Caco-2 (cell line): ENCODE measurements around the gene CHRNA3. TPM values are rescaled to one million over a fixed set of nuclear protein-coding genes. Genes with fewer than 3 reads are reported as not detected.

Experiments
- BruUV-seq: library from RNA; stranded (reverse); fragments of 400-500 nt; replicated peaks from 2 replicates; lab custom pipeline; 2021; lab: Mats Ljungman, UMichigan
- CTCF ChIA-PET: fragments of 300-600 bp; sonication (Branson Sonifier 250); formaldehyde crosslinking; loops from one replicate; lab custom pipeline; 2022; ENCODE audit warnings: antibody characterized with exemption; lab: Charles Lee
- POLR2A ChIA-PET: fragments of 300-600 bp; sonication (Branson Sonifier 250); formaldehyde crosslinking; loops from one replicate; lab custom pipeline; 2022; ENCODE audit warnings: antibody characterized with exemption; lab: Charles Lee
- DNase-seq, 2 experiments: peaks; one replicate each; pipeline versions ENCODE4 v3.0.0 to v3.0.0-alpha.2; 2020 to 2022
- H3K27me3 ChIP-seq: replicated peaks from 2 replicates; pipeline ENCODE4 v1.6.0; 2011; ENCODE audit warnings: low read length; ENCODE audit not compliant: control insufficient read depth, insufficient read depth
- H3K36me3 ChIP-seq: 2 replicates; pipeline ENCODE4 v1.5.1; 2011; ENCODE audit warnings: low read length; ENCODE audit not compliant: control insufficient read depth, insufficient read depth
- H3K4me1 ChIP-seq: fragments of 250-450 bp; sonication (Bioruptor Pico); 2 replicates; pipeline ENCODE4 v1.5.1; 2020; ENCODE audit warnings: mild to moderate bottlenecking
- H3K4me3 ChIP-seq: 2 replicates; pipeline ENCODE4 v1.5.1; 2011; ENCODE audit warnings: low read depth, mild to moderate bottlenecking, control low read depth, low read length
- H3K9me3 ChIP-seq: fragments of 250-450 bp; sonication (Bioruptor Pico); 2 replicates; pipeline ENCODE4 v1.5.1; 2020; ENCODE audit warnings: mild to moderate bottlenecking, moderate library complexity
- H3K27ac Mint-ChIP-seq: one replicate; pipeline ENCODE4 v1.8.0; 2022; ENCODE audit warnings: mixed read lengths; ENCODE audit not compliant: unreplicated experiment
- H3K27me3 Mint-ChIP-seq: one replicate; pipeline ENCODE4 v1.8.0; 2022; ENCODE audit warnings: mixed read lengths; ENCODE audit not compliant: insufficient read depth, unreplicated experiment
- H3K36me3 Mint-ChIP-seq: one replicate; pipeline ENCODE4 v1.8.0; 2022; ENCODE audit warnings: mild to moderate bottlenecking, mixed read lengths; ENCODE audit not compliant: insufficient read depth, unreplicated experiment
- H3K4me1 Mint-ChIP-seq: one replicate; pipeline ENCODE4 v1.8.0; 2022; ENCODE audit warnings: low read depth, mixed read lengths; ENCODE audit not compliant: unreplicated experiment
- H3K4me3 Mint-ChIP-seq: one replicate; pipeline ENCODE4 v1.8.0; 2022; ENCODE audit warnings: mild to moderate bottlenecking, moderate library complexity, mixed read lengths; ENCODE audit not compliant: unreplicated experiment
- H3K9me3 Mint-ChIP-seq: one replicate; pipeline ENCODE4 v1.8.0; 2022; ENCODE audit warnings: mixed read lengths; ENCODE audit not compliant: unreplicated experiment
- intact Hi-C: fragments of 100-400 bp; cut with micrococcal nuclease; formaldehyde crosslinking; loops from one replicate; pipeline ENCODE4 v1.10.0; 2022; ENCODE audit not compliant: unreplicated experiment
- total RNA-seq: library from RNA; stranded (reverse); gene quantifications from 2 replicates; pipeline ENCODE4 v1.2.3, GENCODE V29; 2022
- TF ChIP-seq, protein P1 (sequence below), 2 experiments: fragments of 200-600 bp in 1 of 2; IDR thresholded peaks; 1 replicate in 1 of 2; 2 replicates in 1 of 2; pipeline versions ENCODE4 v1.5.1 to v1.8.0; 2011 to 2022; ENCODE audit warnings: antibody characterized with exemption in 1 of 2, control low read depth in 1 of 2, inconsistent platforms in 1 of 2, low read depth in 1 of 2, low read length in 1 of 2, mild to moderate bottlenecking in 1 of 2, moderate library complexity in 1 of 2; ENCODE audit not compliant: insufficient read depth in 1 of 2, severe bottlenecking in 1 of 2, unreplicated experiment in 1 of 2

CHRNA3 gene
- total RNA-seq, 1 experiment from 2014 or later, result not detected

- intact Hi-C loops, result no loop called here
- H3K4me3 Mint-ChIP-seq, result no peak overlapping the region
- H3K9me3 Mint-ChIP-seq, result no peaks in the 10 kb centered on the region
- CTCF ChIA-PET, result no interaction called here
- DNase-seq, result no peak
- Histone ChIP-seq H3K4me1 (no peaks in the 10 kb centered on the region), H3K9me3 (no peaks in the 10 kb centered on the region), H3K36me3 (no peaks in the 10 kb centered on the region), H3K27me3 (no peaks in the 10 kb centered on the region; the same call in 1 of the 2 replicates), H3K4me3 (no peak overlapping the region)
- POLR2A ChIA-PET, result no interaction called here
- no peaks in the 10 kb centered on the region for H3K4me1 Mint-ChIP-seq
- no peak overlapping the region for H3K27ac Mint-ChIP-seq
- H3K27me3 Mint-ChIP-seq, result peaks cover 15% of the 10 kb centered on the region
- TF ChIP-seq, protein P1, sequence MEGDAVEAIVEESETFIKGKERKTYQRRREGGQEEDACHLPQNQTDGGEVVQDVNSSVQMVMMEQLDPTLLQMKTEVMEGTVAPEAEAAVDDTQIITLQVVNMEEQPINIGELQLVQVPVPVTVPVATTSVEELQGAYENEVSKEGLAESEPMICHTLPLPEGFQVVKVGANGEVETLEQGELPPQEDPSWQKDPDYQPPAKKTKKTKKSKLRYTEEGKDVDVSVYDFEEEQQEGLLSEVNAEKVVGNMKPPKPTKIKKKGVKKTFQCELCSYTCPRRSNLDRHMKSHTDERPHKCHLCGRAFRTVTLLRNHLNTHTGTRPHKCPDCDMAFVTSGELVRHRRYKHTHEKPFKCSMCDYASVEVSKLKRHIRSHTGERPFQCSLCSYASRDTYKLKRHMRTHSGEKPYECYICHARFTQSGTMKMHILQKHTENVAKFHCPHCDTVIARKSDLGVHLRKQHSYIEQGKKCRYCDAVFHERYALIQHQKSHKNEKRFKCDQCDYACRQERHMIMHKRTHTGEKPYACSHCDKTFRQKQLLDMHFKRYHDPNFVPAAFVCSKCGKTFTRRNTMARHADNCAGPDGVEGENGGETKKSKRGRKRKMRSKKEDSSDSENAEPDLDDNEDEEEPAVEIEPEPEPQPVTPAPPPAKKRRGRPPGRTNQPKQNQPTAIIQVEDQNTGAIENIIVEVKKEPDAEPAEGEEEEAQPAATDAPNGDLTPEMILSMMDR (IDR thresholded peaks at IDR 0.05; ENCODE audit: insufficient read depth in 1 of 2, low read depth in 1 of 2, low read length in 1 of 2, severe bottlenecking in 1 of 2, unreplicated experiment in 1 of 2), result no peak
- H3K36me3 Mint-ChIP-seq, result no peaks in the 10 kb centered on the region
- no TSS peak for BruUV-seq
Measured at GRCh38 chr15:78666010-78666409, 45.2 kb upstream of the CHRNA3 start.

DNA sequence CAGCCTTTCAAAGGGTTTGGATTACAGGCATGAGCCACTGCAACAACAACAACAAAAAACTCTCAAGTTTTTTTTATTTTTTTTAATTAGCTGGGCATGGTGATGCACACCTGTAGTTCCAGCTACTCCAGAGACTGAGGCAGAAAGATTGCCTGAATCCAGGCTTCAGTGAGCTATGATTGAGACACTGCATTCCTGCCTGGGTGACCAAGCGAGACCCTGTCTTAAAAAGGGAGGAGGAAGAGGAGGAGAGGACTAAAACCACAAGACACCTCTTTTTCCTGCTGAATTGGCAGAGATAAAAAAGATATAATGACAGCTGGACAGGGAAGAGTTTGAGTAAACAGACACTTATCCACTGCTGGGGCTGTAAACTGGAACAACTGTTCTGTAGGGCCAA, 42.9 kb upstream of the CHRNA3 start:
- POLR2A ChIA-PET, result no interaction called here
- Mint-ChIP-seq H3K4me3 (no peak overlapping the region), H3K27ac (no peak overlapping the region), H3K4me1 (no peaks in the 10 kb centered on the region), H3K9me3 (no peaks in the 10 kb centered on the region), H3K27me3 (peaks cover 15% of the 10 kb centered on the region), H3K36me3 (no peaks in the 10 kb centered on the region)
- intact Hi-C loops, result no loop called here
- H3K4me3 ChIP-seq, result no peak overlapping the region
- no peaks in the 10 kb centered on the region for H3K4me1 ChIP-seq
- H3K9me3 ChIP-seq, result no peaks in the 10 kb centered on the region
- no peaks in the 10 kb centered on the region; the same call in 1 of the 2 replicates for H3K27me3 ChIP-seq
- no peak for DNase-seq
- no peaks in the 10 kb centered on the region for H3K36me3 ChIP-seq
- CTCF ChIA-PET, result no interaction called here
- TF ChIP-seq, protein P1 (IDR thresholded peaks at IDR 0.05; ENCODE audit: insufficient read depth in 1 of 2, low read depth in 1 of 2, low read length in 1 of 2, severe bottlenecking in 1 of 2, unreplicated experiment in 1 of 2), result no peak
- BruUV-seq, result no TSS peak

DNA sequence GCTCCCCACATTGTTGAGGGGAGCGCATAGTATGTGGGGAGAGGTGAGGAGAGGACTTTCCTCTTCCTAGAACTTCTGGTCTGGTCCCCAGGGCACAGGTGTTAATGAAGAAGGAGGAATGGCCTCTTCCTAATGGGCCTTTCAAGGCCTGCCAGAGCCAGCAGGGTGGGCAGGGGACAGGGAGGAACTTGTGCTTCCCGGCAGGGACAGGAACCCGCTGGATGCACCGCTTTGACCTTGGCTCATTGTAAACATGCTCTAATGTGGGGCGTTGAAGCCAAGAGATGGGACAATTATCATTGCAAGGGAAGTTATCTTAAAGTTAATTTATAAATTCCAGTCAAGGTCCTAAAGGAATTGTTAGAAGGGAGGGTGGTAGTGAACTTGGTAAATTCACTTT, 41.2 kb upstream of the CHRNA3 start:
- Histone ChIP-seq H3K4me3 (no peak overlapping the region), H3K36me3 (no peaks in the 10 kb centered on the region), H3K9me3 (no peaks in the 10 kb centered on the region), H3K27me3 (no peaks in the 10 kb centered on the region), H3K4me1 (no peaks in the 10 kb centered on the region)
- intact Hi-C loops, result no loop called here
- TF ChIP-seq, protein P1 (IDR thresholded peaks at IDR 0.05; ENCODE audit: insufficient read depth in 1 of 2, low read depth in 1 of 2, low read length in 1 of 2, severe bottlenecking in 1 of 2, unreplicated experiment in 1 of 2), result no peak
- no peak for DNase-seq
- no peaks in the 10 kb centered on the region for H3K9me3 Mint-ChIP-seq
- BruUV-seq, result no TSS peak
- no peak overlapping the region for H3K27ac Mint-ChIP-seq
- no peaks in the 10 kb centered on the region for H3K36me3 Mint-ChIP-seq
- H3K4me3 Mint-ChIP-seq, result no peak overlapping the region
- no peaks in the 10 kb centered on the region for H3K4me1 Mint-ChIP-seq
- ChIA-PET POLR2A (no interaction called here), CTCF (no interaction called here)
- H3K27me3 Mint-ChIP-seq, result peaks cover 15% of the 10 kb centered on the region
